ENCODE results near the gene PRORP.

PRORP gene

GRCh38 chr14:35122696-35123387, 490 bp downstream of the PRORP start:
- H3K4me3 ChIP-seq (ENCODE audit: insufficient read length, low read depth) = peak overlapping the region; percentile 67
- peaks cover 15% of the 10 kb centered on the region for H3K36me3 ChIP-seq (ENCODE audit: insufficient read depth, insufficient read length, low read length)
- H3K9ac ChIP-seq (ENCODE audit: insufficient read length, low read depth) = peak overlapping the region; percentile 92
- H3K4me1 ChIP-seq (ENCODE audit: insufficient read depth, insufficient read length) = no peaks in the 10 kb centered on the region
- no peaks in the 10 kb centered on the region for H3K9me3 ChIP-seq (ENCODE audit: insufficient read depth, low read length)
- no peaks in the 10 kb centered on the region for H3K27me3 ChIP-seq (ENCODE audit: insufficient read depth, insufficient read length)
- DNase-seq (ENCODE audit: low read depth, low spot score) = no peak
- TF ChIP-seq YY1 (IDR thresholded peaks at IDR 0.05; ENCODE audit: insufficient read depth, insufficient read length) = no peak
- no peak for TF ChIP-seq ZNF274 (IDR thresholded peaks at IDR 0.05; ENCODE audit: low read depth, low read length)
- TF ChIP-seq SUZ12 (IDR thresholded peaks at IDR 0.05; ENCODE audit: extremely low read depth, insufficient read depth, insufficient read length) = no peak

GRCh38 chr14:35123388-35123703, 994 bp downstream of the PRORP start:
- H3K36me3 ChIP-seq (ENCODE audit: insufficient read depth, insufficient read length, low read length) = peaks cover 17% of the 10 kb centered on the region
- no peak for DNase-seq (ENCODE audit: low read depth, low spot score)
- TF ChIP-seq YY1 (IDR thresholded peaks at IDR 0.05; ENCODE audit: insufficient read depth, insufficient read length) (no peak), SUZ12 (IDR thresholded peaks at IDR 0.05; ENCODE audit: extremely low read depth, insufficient read depth, insufficient read length) (no peak), ZNF274 (IDR thresholded peaks at IDR 0.05; ENCODE audit: low read depth, low read length) (no peak)
- no peaks in the 10 kb centered on the region for H3K4me1 ChIP-seq (ENCODE audit: insufficient read depth, insufficient read length)
- peak overlapping the region; percentile 92 for H3K9ac ChIP-seq (ENCODE audit: insufficient read length, low read depth)
- H3K27me3 ChIP-seq (ENCODE audit: insufficient read depth, insufficient read length) = no peaks in the 10 kb centered on the region
- H3K4me3 ChIP-seq (ENCODE audit: insufficient read length, low read depth) = peak overlapping the region; percentile 67
- no peaks in the 10 kb centered on the region for H3K9me3 ChIP-seq (ENCODE audit: insufficient read depth, low read length)

DNA sequence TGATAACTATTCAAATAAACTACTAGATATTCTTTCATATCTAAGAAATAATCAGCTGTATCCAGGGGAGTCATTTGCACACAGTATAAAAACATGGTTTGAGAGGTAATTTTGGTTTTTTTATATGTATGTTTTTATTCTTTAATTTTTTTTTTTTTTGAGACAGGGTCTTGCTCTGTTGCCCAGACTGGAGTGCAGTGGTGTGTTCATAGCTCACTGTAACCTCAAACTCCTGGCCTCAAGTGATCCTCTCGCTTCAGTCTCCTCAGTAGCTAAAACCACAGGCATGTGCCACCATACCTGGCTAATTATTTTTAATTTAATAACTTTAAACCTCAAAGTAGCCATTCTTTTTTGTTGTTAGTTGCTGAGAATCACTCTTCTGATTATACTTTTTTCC, 1.8 kb downstream of the PRORP start:
- Histone ChIP-seq H3K27me3 (ENCODE audit: insufficient read depth, insufficient read length) (no peaks in the 10 kb centered on the region), H3K4me1 (ENCODE audit: insufficient read depth, insufficient read length) (no peaks in the 10 kb centered on the region), H3K4me3 (ENCODE audit: insufficient read length, low read depth) (no peak overlapping the region), H3K9me3 (ENCODE audit: insufficient read depth, low read length) (no peaks in the 10 kb centered on the region), H3K36me3 (ENCODE audit: insufficient read depth, insufficient read length, low read length) (peaks cover 17% of the 10 kb centered on the region), H3K9ac (ENCODE audit: insufficient read length, low read depth) (no peak overlapping the region)
- no peak for DNase-seq (ENCODE audit: low read depth, low spot score)
- no peak for TF ChIP-seq ZNF274 (IDR thresholded peaks at IDR 0.05; ENCODE audit: low read depth, low read length)
- no peak for TF ChIP-seq YY1 (IDR thresholded peaks at IDR 0.05; ENCODE audit: insufficient read depth, insufficient read length)
- no peak for TF ChIP-seq SUZ12 (IDR thresholded peaks at IDR 0.05; ENCODE audit: extremely low read depth, insufficient read depth, insufficient read length)

- no peak for DNase-seq (ENCODE audit: low read depth, low spot score)
- Histone ChIP-seq H3K4me3 (ENCODE audit: insufficient read length, low read depth) (no peak overlapping the region), H3K9me3 (ENCODE audit: insufficient read depth, low read length) (no peaks in the 10 kb centered on the region), H3K4me1 (ENCODE audit: insufficient read depth, insufficient read length) (no peaks in the 10 kb centered on the region), H3K36me3 (ENCODE audit: insufficient read depth, insufficient read length, low read length) (peaks cover 16% of the 10 kb centered on the region), H3K9ac (ENCODE audit: insufficient read length, low read depth) (no peak overlapping the region), H3K27me3 (ENCODE audit: insufficient read depth, insufficient read length) (no peaks in the 10 kb centered on the region)
- TF ChIP-seq YY1 (IDR thresholded peaks at IDR 0.05; ENCODE audit: insufficient read depth, insufficient read length) = no peak
- TF ChIP-seq ZNF274 (IDR thresholded peaks at IDR 0.05; ENCODE audit: low read depth, low read length) = no peak
- TF ChIP-seq SUZ12 (IDR thresholded peaks at IDR 0.05; ENCODE audit: extremely low read depth, insufficient read depth, insufficient read length) = no peak
These were observed 11.4 kb downstream of the PRORP start for GRCh38 chr14:35133542-35134328.

GRCh38 chr14:35134329-35135123, 12.2 kb downstream of the PRORP start:
- Histone ChIP-seq H3K4me3 (ENCODE audit: insufficient read length, low read depth) (no peak overlapping the region), H3K4me1 (ENCODE audit: insufficient read depth, insufficient read length) (no peaks in the 10 kb centered on the region), H3K9ac (ENCODE audit: insufficient read length, low read depth) (no peak overlapping the region), H3K9me3 (ENCODE audit: insufficient read depth, low read length) (no peaks in the 10 kb centered on the region), H3K27me3 (ENCODE audit: insufficient read depth, insufficient read length) (no peaks in the 10 kb centered on the region), H3K36me3 (ENCODE audit: insufficient read depth, insufficient read length, low read length) (peaks cover 16% of the 10 kb centered on the region)
- DNase-seq (ENCODE audit: low read depth, low spot score) = no peak
- TF ChIP-seq ZNF274 (IDR thresholded peaks at IDR 0.05; ENCODE audit: low read depth, low read length) (no peak), SUZ12 (IDR thresholded peaks at IDR 0.05; ENCODE audit: extremely low read depth, insufficient read depth, insufficient read length) (no peak), YY1 (IDR thresholded peaks at IDR 0.05; ENCODE audit: insufficient read depth, insufficient read length) (no peak)

DNA sequence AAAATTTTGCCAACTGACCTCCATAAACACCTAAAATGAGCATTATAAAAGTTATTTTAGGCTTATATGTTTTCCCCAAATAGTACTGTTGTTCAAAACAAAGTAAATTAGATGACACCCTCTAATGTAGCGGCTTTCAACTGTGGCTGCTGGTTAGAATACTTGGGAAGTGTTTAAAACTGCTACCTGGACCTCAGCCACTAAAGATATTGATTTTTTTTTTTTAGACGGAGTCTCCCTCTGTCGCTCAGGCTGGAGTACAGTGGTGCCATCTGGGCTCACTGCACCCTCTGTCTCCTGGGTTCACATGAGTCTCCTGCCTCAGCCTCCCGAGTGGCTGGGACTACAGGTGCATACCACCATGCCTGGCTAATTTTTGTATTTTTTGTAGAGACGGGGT, 16.2 kb downstream of the PRORP start:
- no peak overlapping the region for H3K9ac ChIP-seq (ENCODE audit: insufficient read length, low read depth)
- no peak overlapping the region for H3K4me3 ChIP-seq (ENCODE audit: insufficient read length, low read depth)
- H3K27me3 ChIP-seq (ENCODE audit: insufficient read depth, insufficient read length) = no peaks in the 10 kb centered on the region
- no peak for DNase-seq (ENCODE audit: low read depth, low spot score)
- TF ChIP-seq SUZ12 (IDR thresholded peaks at IDR 0.05; ENCODE audit: extremely low read depth, insufficient read depth, insufficient read length) (no peak), ZNF274 (IDR thresholded peaks at IDR 0.05; ENCODE audit: low read depth, low read length) (no peak), YY1 (IDR thresholded peaks at IDR 0.05; ENCODE audit: insufficient read depth, insufficient read length) (no peak)
- H3K36me3 ChIP-seq (ENCODE audit: insufficient read depth, insufficient read length, low read length) = peaks cover 9% of the 10 kb centered on the region
- no peaks in the 10 kb centered on the region for H3K4me1 ChIP-seq (ENCODE audit: insufficient read depth, insufficient read length)
- H3K9me3 ChIP-seq (ENCODE audit: insufficient read depth, low read length) = no peaks in the 10 kb centered on the region
